WTC11 (cell line): ENCODE data around the gene GRK2. TPM values are rescaled to one million over a fixed set of nuclear protein-coding genes. Genes with fewer than 3 reads are reported as not detected.

Source experiments
- ATAC-seq: fragments of 200-7000 bp; cut with Tn5 transposase; 2 replicates; pipeline ENCODE4 v1.10.0; 2021; ENCODE audit warnings: mild to moderate bottlenecking, moderate library complexity
- CTCF ChIA-PET: fragments of 300-600 bp; sonication (Branson Sonifier 250); formaldehyde crosslinking; loops from one replicate; lab custom pipeline; 2021; ENCODE audit warnings: antibody characterized with exemption; lab: Charles Lee
- POLR2A ChIA-PET: fragments of 350-600 bp; sonication (Branson Sonifier 250); formaldehyde crosslinking; loops from one replicate; lab custom pipeline; 2021; ENCODE audit warnings: antibody characterized with exemption; lab: Charles Lee
- DNase-seq: peaks from one replicate; pipeline ENCODE4 v3.0.0; 2021; ENCODE audit warnings: low spot score
- H3K27ac Mint-ChIP-seq: 2 replicates; pipeline ENCODE4 v1.8.0; 2021; ENCODE audit warnings: mixed read lengths
- H3K27me3 Mint-ChIP-seq: 2 replicates; pipeline ENCODE4 v1.8.0; 2021; ENCODE audit warnings: low read depth, mild to moderate bottlenecking, moderate library complexity, mixed read lengths
- H3K36me3 Mint-ChIP-seq: 2 replicates; pipeline ENCODE4 v1.8.0; 2021; ENCODE audit warnings: mixed read lengths
- H3K4me1 Mint-ChIP-seq: 2 replicates; pipeline ENCODE4 v1.8.0; 2022; ENCODE audit warnings: mixed read lengths
- H3K4me3 Mint-ChIP-seq: 2 replicates; pipeline ENCODE4 v1.8.0; 2021; ENCODE audit warnings: mild to moderate bottlenecking, moderate library complexity, mixed read lengths
- H3K9me3 Mint-ChIP-seq: 2 replicates; pipeline ENCODE4 v1.8.0; 2021; ENCODE audit warnings: mixed read lengths
- CBFB ChIP-seq: sonication (generic); formaldehyde crosslinking; IDR thresholded peaks from 2 replicates; pipeline ENCODE4 v1.8.1; 2022; ENCODE audit warnings: mild to moderate bottlenecking, low read depth, missing genetic modification reagents
- ELF4 ChIP-seq: sonication (generic); formaldehyde crosslinking; IDR thresholded peaks from 2 replicates; pipeline ENCODE4 v1.8.1; 2022; ENCODE audit warnings: low read depth, mild to moderate bottlenecking, moderate library complexity, missing genetic modification reagents
- FOXJ3 ChIP-seq: sonication (generic); formaldehyde crosslinking; IDR thresholded peaks from 2 replicates; pipeline ENCODE4 v1.9.0; 2021; ENCODE audit warnings: missing genetic modification reagents, mild to moderate bottlenecking, borderline replicate concordance
- FOXK1 ChIP-seq: sonication (generic); formaldehyde crosslinking; IDR thresholded peaks from 2 replicates; pipeline ENCODE4 v1.8.0; 2022; ENCODE audit warnings: mild to moderate bottlenecking, moderate library complexity, missing genetic modification reagents
- GTF2I ChIP-seq: fragments of 250-450 bp; sonication (Bioruptor Pico); conservative IDR thresholded peaks from 2 replicates; pipeline ENCODE4 v1.4.0; 2021; ENCODE audit warnings: mild to moderate bottlenecking
- HMGA2 ChIP-seq: fragments of 250-450 bp; sonication (Bioruptor Pico); IDR thresholded peaks from 2 replicates; pipeline ENCODE4 v1.4.0; 2021; ENCODE audit warnings: mild to moderate bottlenecking, moderate library complexity
- IRF2 ChIP-seq: sonication (generic); formaldehyde crosslinking; IDR thresholded peaks from 2 replicates; pipeline ENCODE4 v1.8.0; 2022; ENCODE audit warnings: low read depth, missing genetic modification reagents, borderline replicate concordance
- NFATC4 ChIP-seq: fragments of 250-450 bp; sonication (Bioruptor Pico); IDR thresholded peaks from 2 replicates; pipeline ENCODE4 v1.9.0; 2021; ENCODE audit warnings: mild to moderate bottlenecking
- NFE2L1 ChIP-seq: sonication (generic); formaldehyde crosslinking; IDR thresholded peaks from 2 replicates; pipeline ENCODE4 v1.8.1; 2023; ENCODE audit warnings: missing genetic modification reagents
- NR1H2 ChIP-seq: sonication (generic); formaldehyde crosslinking; IDR thresholded peaks from 2 replicates; pipeline ENCODE4 v1.9.0; 2021; ENCODE audit warnings: mild to moderate bottlenecking, moderate library complexity, missing genetic modification reagents
- NR2C2 ChIP-seq: sonication (generic); formaldehyde crosslinking; IDR thresholded peaks from 2 replicates; pipeline ENCODE4 v1.8.0; 2022; ENCODE audit warnings: mild to moderate bottlenecking, missing genetic modification reagents
- NR3C1 ChIP-seq: sonication (generic); formaldehyde crosslinking; conservative IDR thresholded peaks from 2 replicates; pipeline ENCODE4 v1.8.1; 2023; ENCODE audit warnings: low read depth, mild to moderate bottlenecking, missing genetic modification reagents
- TEAD1 ChIP-seq: sonication (generic); formaldehyde crosslinking; IDR thresholded peaks from 2 replicates; pipeline ENCODE4 v1.8.0; 2022; ENCODE audit warnings: mild to moderate bottlenecking, missing genetic modification reagents
- TEAD4 ChIP-seq: sonication (generic); formaldehyde crosslinking; IDR thresholded peaks from 2 replicates; pipeline ENCODE4 v1.8.0; 2022; ENCODE audit warnings: mild to moderate bottlenecking, missing genetic modification reagents
- ZNF121 ChIP-seq: sonication (generic); formaldehyde crosslinking; IDR thresholded peaks from 2 replicates; pipeline ENCODE4 v1.8.0; 2023; ENCODE audit warnings: missing genetic modification reagents
- ZNF423 ChIP-seq: fragments of 250-450 bp; sonication (Bioruptor Pico); IDR thresholded peaks from 2 replicates; pipeline ENCODE4 v2.1.2; 2022; ENCODE audit warnings: mild to moderate bottlenecking, moderate library complexity
- total RNA-seq: library from RNA; stranded (reverse); gene quantifications from 3 replicates; pipeline ENCODE4 v1.2.3, GENCODE V29; 2021
- TF ChIP-seq, protein P1 (sequence below): fragments of 250-450 bp; sonication (Bioruptor Pico); IDR thresholded peaks from 2 replicates; pipeline ENCODE4 v2.1.2; 2022; ENCODE audit warnings: mild to moderate bottlenecking, moderate library complexity
- TF ChIP-seq, protein P2 (sequence below): sonication (generic); formaldehyde crosslinking; IDR thresholded peaks from 2 replicates; pipeline ENCODE4 v1.8.0; 2022; ENCODE audit warnings: mild to moderate bottlenecking, missing genetic modification reagents
- TF ChIP-seq, protein P3 (sequence below): sonication (generic); formaldehyde crosslinking; IDR thresholded peaks from 2 replicates; pipeline ENCODE4 v1.8.0; 2022; ENCODE audit warnings: mild to moderate bottlenecking, missing genetic modification reagents
- TF ChIP-seq, protein P4 (sequence below): sonication (generic); formaldehyde crosslinking; conservative IDR thresholded peaks from 2 replicates; pipeline ENCODE4 v1.8.1; 2023; ENCODE audit warnings: mild to moderate bottlenecking, low read depth, missing genetic modification reagents, moderate library complexity
- TF ChIP-seq, protein P5 (sequence below): sonication (generic); formaldehyde crosslinking; IDR thresholded peaks from 2 replicates; pipeline ENCODE4 v1.8.1; 2022; ENCODE audit warnings: low read depth, missing genetic modification reagents, borderline replicate concordance
- TF ChIP-seq, protein P6 (sequence below): sonication (generic); formaldehyde crosslinking; IDR thresholded peaks from 2 replicates; pipeline ENCODE4 v1.8.0; 2022; ENCODE audit warnings: mild to moderate bottlenecking, missing genetic modification reagents

Gene GRK2
- total RNA-seq, 1 experiment from 2014 or later: 68.1 TPM

DNA sequence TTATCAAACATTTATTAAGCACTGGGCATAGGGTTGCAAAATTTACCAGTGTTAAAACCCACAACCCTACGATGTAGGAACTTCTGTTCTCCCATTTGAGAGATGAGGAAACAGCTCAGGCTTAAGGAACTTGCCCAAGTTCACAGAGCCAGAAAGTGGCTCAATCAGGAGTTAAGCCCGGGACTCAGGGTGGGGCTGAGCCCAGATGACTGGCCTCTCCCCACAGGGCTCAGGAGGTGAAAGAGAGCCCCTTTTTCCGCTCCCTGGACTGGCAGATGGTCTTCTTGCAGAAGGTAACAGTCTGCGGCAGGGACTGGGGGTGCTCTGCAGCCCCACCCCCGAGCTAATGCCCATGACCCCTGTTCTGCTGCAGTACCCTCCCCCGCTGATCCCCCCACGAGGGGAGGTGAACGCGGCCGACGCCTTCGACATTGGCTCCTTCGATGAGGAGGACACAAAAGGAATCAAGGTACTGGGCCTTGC lies 17.2 kb downstream of the GRK2 start (continued):
- no peak for TF ChIP-seq HMGA2 (CRISPR knock-in tag)
- TF ChIP-seq ZNF423 (CRISPR knock-in tag): no peak
- TF ChIP-seq NR3C1 (CRISPR knock-in tag): no peak
- TF ChIP-seq, protein P1, sequence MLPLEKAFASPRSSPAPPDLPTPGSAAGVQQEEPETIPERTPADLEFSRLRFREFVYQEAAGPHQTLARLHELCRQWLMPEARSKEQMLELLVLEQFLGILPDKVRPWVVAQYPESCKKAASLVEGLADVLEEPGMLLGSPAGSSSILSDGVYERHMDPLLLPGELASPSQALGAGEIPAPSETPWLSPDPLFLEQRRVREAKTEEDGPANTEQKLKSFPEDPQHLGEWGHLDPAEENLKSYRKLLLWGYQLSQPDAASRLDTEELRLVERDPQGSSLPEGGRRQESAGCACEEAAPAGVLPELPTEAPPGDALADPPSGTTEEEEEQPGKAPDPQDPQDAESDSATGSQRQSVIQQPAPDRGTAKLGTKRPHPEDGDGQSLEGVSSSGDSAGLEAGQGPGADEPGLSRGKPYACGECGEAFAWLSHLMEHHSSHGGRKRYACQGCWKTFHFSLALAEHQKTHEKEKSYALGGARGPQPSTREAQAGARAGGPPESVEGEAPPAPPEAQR (CRISPR knock-in tag): no peak
- no peak for TF ChIP-seq ELF4 (CRISPR knock-in tag)
- TF ChIP-seq NR2C2: no peak
- TF ChIP-seq FOXK1 (CRISPR knock-in tag): no peak
- TF ChIP-seq CBFB (CRISPR knock-in tag): no peak

DNA sequence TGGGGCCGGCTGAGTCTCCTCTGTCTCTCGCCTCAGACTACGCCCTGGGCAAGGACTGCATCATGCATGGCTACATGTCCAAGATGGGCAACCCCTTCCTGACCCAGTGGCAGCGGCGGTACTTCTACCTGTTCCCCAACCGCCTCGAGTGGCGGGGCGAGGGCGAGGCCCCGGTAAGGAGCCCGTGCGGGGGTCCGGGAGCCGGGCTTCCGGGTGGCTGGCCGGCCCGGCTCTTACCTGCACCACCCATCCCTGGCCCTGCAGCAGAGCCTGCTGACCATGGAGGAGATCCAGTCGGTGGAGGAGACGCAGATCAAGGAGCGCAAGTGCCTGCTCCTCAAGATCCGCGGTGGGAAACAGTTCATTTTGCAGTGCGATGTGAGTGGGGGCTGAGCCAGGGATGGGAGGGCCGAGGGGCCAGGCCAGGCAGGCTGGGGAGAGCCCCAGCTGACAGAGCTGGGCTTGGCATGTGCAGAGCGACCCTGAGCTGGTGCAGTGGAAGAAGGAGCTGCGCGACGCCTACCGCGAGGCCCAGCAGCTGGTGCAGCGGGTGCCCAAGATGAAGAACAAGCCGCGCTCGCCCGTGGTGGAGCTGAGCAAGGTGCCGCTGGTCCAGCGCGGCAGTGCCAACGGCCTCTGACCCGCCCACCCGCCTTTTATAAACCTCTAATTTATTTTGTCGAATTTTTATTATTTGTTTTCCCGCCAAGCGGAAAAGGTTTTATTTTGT lies 18.7 kb downstream of the GRK2 start:
- no peaks in the 10 kb centered on the region for H3K27me3 Mint-ChIP-seq
- DNase-seq: no peak
- H3K9me3 Mint-ChIP-seq: no peaks in the 10 kb centered on the region
- no peak overlapping the region for H3K27ac Mint-ChIP-seq
- POLR2A ChIA-PET: no interaction called here
- H3K36me3 Mint-ChIP-seq: peaks cover 11% of the 10 kb centered on the region
- H3K4me1 Mint-ChIP-seq: peaks cover 14% of the 10 kb centered on the region
- TF ChIP-seq, protein P2, sequence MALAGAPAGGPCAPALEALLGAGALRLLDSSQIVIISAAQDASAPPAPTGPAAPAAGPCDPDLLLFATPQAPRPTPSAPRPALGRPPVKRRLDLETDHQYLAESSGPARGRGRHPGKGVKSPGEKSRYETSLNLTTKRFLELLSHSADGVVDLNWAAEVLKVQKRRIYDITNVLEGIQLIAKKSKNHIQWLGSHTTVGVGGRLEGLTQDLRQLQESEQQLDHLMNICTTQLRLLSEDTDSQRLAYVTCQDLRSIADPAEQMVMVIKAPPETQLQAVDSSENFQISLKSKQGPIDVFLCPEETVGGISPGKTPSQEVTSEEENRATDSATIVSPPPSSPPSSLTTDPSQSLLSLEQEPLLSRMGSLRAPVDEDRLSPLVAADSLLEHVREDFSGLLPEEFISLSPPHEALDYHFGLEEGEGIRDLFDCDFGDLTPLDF (CRISPR knock-in tag): no peak
- TF ChIP-seq NFATC4: no peak
- no peak for ATAC-seq
- no peak overlapping the region for H3K4me3 Mint-ChIP-seq
- CTCF ChIA-PET: interaction anchor here (0.7 kb wide), 1 partner anchor 18 kb away, joined by 5 read pairs; the partner anchor contains the start of gene SSH3

DNA sequence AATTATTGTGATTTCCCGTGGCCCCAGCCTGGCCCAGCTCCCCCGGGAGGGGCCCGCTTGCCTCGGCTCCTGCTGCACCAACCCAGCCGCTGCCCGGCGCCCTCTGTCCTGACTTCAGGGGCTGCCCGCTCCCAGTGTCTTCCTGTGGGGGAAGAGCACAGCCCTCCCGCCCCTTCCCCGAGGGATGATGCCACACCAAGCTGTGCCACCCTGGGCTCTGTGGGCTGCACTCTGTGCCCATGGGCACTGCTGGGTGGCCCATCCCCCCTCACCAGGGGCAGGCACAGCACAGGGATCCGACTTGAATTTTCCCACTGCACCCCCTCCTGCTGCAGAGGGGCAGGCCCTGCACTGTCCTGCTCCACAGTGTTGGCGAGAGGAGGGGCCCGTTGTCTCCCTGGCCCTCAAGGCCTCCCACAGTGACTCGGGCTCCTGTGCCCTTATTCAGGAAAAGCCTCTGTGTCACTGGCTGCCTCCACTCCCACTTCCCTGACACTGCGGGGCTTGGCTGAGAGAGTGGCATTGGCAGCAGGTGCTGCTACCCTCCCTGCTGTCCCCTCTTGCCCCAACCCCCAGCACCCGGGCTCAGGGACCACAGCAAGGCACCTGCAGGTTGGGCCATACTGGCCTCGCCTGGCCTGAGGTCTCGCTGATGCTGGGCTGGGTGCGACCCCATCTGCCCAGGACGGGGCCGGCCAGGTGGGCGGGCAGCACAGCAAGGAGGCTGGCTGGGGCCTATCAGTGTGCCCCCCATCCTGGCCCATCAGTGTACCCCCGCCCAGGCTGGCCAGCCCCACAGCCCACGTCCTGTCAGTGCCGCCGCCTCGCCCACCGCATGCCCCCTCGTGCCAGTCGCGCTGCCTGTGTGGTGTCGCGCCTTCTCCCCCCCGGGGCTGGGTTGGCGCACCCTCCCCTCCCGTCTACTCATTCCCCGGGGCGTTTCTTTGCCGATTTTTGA lies 19.5 kb downstream of the GRK2 start:
- no peak overlapping the region for H3K4me3 Mint-ChIP-seq
- CTCF ChIA-PET: interaction anchor here (0.7 to 1.4 kb wide), 7 partner anchors 8 to 116 kb away, joined by 3 to 7 read pairs (median 5); partner anchors contain the start of genes PPP1CA and SSH3
- peaks cover 9% of the 10 kb centered on the region; the same call in 1 of the 2 replicates for H3K36me3 Mint-ChIP-seq
- TF ChIP-seq, protein P3, sequence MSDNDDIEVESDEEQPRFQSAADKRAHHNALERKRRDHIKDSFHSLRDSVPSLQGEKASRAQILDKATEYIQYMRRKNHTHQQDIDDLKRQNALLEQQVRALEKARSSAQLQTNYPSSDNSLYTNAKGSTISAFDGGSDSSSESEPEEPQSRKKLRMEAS: no peak
- no peak for TF ChIP-seq TEAD1 (CRISPR knock-in tag)
- no peak for TF ChIP-seq GTF2I
- TF ChIP-seq TEAD4 (CRISPR knock-in tag): no peak
- TF ChIP-seq, protein P4, sequence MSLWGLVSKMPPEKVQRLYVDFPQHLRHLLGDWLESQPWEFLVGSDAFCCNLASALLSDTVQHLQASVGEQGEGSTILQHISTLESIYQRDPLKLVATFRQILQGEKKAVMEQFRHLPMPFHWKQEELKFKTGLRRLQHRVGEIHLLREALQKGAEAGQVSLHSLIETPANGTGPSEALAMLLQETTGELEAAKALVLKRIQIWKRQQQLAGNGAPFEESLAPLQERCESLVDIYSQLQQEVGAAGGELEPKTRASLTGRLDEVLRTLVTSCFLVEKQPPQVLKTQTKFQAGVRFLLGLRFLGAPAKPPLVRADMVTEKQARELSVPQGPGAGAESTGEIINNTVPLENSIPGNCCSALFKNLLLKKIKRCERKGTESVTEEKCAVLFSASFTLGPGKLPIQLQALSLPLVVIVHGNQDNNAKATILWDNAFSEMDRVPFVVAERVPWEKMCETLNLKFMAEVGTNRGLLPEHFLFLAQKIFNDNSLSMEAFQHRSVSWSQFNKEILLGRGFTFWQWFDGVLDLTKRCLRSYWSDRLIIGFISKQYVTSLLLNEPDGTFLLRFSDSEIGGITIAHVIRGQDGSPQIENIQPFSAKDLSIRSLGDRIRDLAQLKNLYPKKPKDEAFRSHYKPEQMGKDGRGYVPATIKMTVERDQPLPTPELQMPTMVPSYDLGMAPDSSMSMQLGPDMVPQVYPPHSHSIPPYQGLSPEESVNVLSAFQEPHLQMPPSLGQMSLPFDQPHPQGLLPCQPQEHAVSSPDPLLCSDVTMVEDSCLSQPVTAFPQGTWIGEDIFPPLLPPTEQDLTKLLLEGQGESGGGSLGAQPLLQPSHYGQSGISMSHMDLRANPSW (CRISPR knock-in tag): no peak
- no peak for TF ChIP-seq NFE2L1
- TF ChIP-seq FOXJ3 (CRISPR knock-in tag): no peak
- no peak for TF ChIP-seq IRF2 (CRISPR knock-in tag)
- TF ChIP-seq ZNF121 (CRISPR knock-in tag): no peak
- TF ChIP-seq, protein P5, sequence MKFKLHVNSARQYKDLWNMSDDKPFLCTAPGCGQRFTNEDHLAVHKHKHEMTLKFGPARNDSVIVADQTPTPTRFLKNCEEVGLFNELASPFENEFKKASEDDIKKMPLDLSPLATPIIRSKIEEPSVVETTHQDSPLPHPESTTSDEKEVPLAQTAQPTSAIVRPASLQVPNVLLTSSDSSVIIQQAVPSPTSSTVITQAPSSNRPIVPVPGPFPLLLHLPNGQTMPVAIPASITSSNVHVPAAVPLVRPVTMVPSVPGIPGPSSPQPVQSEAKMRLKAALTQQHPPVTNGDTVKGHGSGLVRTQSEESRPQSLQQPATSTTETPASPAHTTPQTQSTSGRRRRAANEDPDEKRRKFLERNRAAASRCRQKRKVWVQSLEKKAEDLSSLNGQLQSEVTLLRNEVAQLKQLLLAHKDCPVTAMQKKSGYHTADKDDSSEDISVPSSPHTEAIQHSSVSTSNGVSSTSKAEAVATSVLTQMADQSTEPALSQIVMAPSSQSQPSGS (CRISPR knock-in tag): no peak
- no peak for TF ChIP-seq HMGA2 (CRISPR knock-in tag)
- TF ChIP-seq, protein P6, sequence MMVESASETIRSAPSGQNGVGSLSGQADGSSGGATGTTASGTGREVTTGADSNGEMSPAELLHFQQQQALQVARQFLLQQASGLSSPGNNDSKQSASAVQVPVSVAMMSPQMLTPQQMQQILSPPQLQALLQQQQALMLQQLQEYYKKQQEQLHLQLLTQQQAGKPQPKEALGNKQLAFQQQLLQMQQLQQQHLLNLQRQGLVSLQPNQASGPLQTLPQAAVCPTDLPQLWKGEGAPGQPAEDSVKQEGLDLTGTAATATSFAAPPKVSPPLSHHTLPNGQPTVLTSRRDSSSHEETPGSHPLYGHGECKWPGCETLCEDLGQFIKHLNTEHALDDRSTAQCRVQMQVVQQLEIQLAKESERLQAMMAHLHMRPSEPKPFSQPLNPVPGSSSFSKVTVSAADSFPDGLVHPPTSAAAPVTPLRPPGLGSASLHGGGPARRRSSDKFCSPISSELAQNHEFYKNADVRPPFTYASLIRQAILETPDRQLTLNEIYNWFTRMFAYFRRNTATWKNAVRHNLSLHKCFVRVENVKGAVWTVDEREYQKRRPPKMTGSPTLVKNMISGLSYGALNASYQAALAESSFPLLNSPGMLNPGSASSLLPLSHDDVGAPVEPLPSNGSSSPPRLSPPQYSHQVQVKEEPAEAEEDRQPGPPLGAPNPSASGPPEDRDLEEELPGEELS (CRISPR knock-in tag): no peak
- no peak for TF ChIP-seq NR1H2 (CRISPR knock-in tag)

More for the DNA sequence above, 19.5 kb downstream of the GRK2 start:
- DNase-seq (no peak), ATAC-seq (no peak)
- Mint-ChIP-seq H3K4me1 (peaks cover 15% of the 10 kb centered on the region), H3K9me3 (no peaks in the 10 kb centered on the region), H3K27ac (no peak overlapping the region), H3K27me3 (no peaks in the 10 kb centered on the region)
- POLR2A ChIA-PET: interaction anchor here (0.6 to 1.5 kb wide), 2 partner anchors 46 to 157 kb away, joined by 3 to 4 read pairs; partner anchors contain the start of gene CORO1B
